GM21390 (cell line): ENCODE measurements around the gene KTI12.
A peak's percentile ranks its signal among the peaks of the same experiment; 100 is the strongest.
"Not testable (repeated sequence)": the region's sequence is repeated elsewhere in the genome, so short reads cannot be mapped to it uniquely, and the experiment has no call there.

ENCODE experiments used
- ATAC-seq: cut with Tn5 transposase; IDR thresholded peaks from one replicate; pipeline ENCODE4 v1.9.1; 2021; ENCODE audit not compliant: unreplicated experiment

The KTI12 gene

DNA sequence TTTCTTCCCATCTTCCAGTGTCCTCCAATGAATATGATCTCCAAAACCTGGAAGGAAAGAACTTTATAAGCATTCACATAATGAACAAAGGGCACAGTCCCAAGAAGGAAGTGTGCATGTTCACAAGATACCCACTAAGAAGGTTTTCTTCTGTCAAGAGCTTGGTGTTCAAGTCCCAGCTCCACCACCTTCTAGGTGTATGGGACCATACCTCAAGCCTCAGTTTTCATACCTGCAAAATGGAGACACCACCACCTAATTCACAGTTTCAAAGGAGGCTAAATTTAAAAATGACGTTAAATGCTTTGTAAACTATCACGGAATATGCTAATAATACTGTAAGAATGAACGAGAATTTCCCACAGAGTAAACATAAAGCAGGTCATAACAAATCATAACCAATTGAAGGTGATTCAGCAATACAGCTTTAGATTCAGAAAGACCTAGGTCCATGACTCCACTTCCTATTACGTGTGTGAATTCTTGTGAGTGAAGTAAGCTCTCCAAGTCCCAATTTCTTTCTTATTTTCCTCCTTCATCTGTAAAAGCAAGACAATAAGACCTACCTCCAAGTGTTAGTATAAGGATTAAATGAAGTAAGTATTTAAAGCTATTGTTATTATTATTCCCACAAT lies 8.1 kb upstream of the KTI12 start:
- no peak for ATAC-seq

DNA sequence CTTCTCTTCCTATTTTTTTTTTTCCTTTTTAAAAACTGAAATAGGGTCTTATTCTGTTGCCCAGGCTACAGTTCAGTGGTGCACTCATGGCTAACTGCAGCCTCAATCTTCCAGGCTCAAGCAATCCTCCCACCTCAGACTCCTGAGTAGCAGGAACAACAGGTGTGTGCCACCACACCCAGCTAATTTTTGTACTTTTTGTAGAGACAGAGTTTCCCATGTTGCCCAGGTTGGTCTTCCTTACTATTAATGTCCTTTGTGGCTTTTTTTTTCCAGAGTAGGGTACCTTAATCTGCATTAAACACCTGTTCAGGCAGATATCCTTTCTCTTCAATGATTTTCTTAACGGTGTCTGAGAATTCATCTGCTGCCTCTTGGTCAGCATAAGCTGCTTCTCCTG lies 4.3 kb upstream of the KTI12 start:
- no peak for ATAC-seq

DNA sequence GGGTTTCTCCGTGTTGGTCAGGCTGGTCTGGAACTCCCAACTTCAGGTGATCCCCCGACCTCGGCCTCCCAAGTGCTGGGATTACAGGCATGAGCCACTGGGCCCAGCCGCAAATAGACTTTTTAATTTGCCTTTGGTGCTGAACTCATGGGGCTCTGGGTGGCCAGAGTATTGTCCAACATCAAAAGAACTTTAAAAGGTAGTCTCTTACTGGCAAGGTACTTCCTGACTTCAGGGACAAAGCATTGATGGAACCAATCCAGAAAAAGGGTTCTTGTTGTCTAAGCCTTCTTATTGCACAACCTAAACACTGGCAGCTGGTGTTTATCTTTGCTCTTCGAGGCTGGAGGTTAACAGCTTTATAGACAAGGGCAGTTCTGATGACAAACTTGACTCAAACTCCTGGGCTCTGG lies 3.8 kb upstream of the KTI12 start:
- no peak for ATAC-seq

DNA sequence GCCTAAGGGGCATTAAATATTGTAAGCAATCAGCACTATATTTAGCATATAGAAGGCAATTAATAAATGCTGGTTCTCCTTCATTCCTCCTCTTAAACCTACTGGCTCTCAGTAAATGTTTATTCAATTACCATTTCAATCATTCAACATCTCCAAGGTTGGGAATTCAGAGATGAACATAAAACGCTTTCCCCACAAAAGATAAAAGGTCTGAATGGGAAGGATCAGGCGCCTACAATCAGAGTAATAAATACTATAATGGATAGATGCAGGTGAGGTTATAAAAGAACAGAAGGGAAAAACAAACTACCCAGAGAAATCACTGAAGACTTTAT lies 407 bp upstream of the KTI12 start:
- ATAC-seq: no peak

DNA sequence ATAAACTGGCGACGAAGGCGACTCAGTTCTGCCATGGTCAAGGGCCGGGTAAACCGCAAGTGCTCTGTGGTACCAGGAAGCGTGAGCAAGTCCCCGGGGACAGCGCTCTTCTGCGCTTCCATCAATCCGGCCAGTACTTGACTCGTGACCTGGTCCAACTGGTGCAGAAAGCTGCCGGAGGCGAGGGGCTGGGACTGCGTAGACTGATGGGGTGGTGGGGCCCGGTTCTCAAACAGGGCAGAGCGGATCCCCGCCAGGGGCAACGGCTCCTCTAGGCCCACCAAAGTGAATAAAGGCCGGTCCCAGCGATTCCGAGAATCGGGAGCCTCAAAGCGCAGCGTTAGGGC lies 852 bp downstream of the KTI12 start:
- peak; percentile 34 for ATAC-seq

DNA sequence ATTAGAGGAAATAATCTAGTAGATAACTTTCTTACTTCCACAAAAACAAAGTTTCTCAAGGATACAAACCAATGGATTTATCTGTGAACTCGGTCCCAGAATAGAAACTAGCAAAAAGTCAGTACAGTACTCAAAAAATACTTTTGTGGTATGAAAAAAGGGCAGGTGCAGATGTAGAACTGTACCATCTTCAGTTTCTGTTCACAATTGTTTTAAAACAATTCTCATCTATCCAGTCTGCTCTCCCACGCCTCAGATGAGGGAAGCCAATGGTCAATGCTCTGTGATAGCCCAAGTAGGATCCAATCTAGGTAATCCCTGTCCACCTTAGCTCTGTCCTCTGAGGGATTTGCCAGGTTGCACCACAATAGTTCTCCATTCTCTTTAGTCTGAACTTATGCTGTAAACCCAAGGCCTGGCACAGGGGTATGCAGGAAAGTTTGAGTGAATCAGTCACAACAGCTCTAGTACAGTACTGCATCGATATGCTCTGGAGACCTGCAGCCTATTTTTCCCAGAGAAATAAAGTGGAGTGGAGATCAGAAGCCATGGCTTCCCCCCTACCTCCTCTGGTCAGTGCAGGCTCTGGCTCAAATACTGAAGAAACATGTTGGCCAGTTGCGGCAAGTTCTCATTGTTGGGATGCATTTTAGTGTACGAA lies 1.4 kb downstream of the KTI12 start:
- peak; percentile 36 for ATAC-seq

DNA sequence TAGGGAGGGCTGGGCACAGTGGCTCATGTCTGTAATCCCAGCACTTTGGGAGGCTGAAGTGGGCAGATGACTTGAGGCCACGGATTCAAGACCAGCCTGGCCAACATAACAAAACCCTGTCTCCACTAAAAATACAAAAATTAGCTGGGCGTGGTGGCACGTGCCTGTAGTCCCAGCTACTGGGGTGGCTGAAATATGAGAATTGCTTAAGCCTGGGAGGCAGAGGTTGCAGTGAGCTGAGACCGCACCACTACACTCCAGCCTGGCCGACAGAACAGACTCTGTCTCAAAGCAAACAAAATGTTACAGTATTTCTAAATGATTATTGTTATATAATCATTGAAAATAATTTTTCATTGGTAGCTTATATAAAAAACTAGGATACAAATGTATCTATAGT lies 4.8 kb downstream of the KTI12 start:
- ATAC-seq: not testable (repeated sequence)

DNA sequence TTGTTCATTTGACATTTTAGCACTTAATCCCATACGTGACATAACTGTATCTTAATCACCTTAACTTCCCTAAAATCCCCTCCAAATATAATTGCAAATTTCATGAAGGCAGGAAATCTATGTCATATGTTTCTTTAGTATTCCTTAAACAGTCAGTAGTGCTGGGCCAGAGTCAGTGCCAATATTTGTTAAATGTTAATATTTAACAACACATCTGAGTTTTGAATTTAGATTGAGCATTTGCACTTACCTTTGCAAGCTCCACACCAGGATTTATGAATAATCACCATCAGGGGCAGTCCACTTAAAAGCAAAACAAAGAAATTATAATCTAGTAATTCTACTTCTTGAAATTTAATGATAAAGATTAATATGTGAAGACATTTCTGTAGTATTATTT lies 5.3 kb downstream of the KTI12 start:
- no peak for ATAC-seq

DNA sequence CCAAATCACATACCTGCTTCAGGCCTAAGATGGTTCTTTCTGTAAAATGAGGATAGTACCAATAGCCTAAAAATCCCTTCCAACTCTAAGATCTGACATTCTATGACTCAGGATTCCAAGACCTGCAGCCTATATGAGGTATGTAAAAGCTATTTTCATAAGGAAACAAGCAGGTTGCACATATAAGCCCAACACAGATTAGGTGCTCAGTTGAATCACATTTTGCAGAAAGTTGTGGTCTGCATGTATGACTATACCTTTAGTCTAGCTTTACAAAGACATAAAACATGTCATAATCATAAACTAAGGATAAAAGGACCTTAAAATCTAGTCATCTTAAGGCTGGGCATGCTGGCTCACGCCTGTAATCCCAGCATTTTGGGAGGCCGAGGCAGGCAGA lies 7.3 kb downstream of the KTI12 start:
- ATAC-seq: no peak

DNA sequence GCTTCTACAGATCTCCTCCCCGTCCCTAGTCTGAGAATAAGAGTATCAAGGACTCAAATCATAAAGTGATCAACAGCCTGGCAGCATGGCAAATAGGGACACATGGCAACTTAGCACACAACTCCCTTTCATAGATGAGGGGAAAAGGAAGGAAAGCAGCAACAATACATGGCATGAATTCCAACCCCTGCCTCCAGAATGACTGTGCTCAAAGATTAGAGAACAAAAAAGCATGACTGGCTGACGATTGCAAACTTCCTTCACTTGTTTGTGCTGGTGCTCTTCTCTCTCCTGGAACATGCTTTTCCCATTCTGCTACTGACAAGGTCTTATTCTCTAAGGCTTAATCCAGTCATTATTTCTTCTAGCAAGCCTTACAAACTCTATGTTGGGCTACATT lies 11.5 kb downstream of the KTI12 start:
- no peak for ATAC-seq

DNA sequence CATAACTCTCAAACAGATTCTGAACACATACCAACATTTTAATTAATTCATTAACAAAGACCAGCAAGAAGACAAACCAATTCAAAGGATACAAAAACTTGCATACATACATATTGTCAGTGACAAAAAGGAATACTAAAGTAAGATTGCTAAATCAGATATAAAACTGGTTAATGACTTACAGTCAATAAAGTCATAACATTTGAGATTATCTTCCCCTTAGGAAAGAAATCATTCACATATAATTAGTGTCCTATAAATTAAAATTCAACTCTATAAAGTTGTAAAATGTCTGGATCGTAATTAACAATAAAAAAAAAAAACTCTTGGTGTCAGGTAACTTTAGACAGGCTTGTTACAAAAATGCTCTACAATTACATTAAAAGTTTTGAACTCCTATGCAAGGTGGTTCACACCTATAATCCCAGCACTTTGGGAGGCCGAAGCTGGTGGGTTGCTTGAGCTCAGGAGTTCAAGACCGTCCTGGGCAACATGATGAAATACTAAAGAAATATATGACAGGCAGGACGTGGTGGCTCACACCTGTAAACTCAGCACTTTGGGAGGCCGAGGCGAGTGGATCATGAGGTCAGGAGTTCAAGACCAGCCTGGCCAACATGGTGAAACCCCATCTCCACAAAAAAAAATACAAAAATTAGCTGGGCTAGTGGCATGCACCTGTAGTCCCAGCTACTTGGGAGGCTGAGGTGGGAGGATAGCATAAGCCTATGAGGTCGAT lies 25.4 kb downstream of the KTI12 start:
- no peak for ATAC-seq

DNA sequence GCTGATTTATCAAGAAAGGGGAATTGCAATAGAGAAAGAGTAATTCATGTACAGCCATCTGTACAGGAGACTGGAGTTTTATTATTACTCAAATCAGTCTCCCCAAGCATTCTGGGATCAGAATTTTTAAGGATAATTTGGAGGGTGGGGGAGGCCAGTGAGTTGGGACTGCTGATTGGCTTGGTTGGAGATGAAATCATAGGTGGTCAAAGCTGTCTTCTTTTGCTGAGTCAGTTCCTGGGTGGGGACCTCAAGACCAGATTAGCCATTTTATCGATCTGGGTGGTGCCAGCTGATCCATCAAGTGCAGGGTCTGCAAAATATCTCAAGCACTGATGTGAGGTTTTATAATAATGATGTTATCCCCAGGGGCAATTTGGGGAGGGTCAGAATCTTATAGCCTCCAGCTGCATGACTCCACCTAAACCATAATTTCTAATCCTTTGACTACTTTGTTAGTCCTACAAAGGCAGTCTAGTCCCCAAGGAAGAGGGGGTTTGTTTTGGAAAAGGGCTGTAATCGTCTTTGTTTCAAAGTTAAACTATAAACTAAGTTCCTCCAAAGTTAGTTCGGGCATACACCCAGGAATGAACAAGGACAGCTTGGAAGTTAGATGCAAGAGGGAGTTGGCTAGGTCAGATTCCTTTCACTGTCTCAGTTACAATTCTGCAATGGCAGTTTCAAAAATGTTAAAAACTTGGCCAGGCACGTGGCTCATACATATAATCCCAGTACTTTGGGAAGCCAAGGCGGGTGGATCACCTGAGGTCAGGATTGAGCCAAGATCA lies 26.2 kb downstream of the KTI12 start:
- ATAC-seq: no peak

DNA sequence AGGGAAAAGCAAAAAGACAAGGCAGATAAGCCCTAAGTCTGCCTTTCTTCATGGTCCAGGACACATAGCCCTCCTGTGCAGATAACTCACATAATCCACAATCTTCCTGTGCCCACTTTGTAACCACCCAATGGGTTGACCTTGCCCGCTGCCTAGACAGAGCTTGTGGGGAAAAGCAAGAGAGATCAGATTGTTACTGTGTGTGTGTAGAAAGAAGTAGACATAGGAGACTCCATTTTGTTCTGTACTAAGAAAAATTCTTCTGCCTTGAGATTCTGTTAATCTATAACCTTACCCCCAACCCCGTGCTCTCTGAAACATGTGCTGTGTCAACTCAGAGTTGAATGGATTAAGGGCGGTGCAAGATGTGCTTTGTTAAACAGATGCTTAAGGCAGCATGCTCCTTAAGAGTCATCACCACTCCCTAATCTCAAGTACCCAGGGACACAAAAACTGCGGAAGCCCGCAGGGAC lies 27.5 kb downstream of the KTI12 start:
- ATAC-seq: not testable (repeated sequence)

DNA sequence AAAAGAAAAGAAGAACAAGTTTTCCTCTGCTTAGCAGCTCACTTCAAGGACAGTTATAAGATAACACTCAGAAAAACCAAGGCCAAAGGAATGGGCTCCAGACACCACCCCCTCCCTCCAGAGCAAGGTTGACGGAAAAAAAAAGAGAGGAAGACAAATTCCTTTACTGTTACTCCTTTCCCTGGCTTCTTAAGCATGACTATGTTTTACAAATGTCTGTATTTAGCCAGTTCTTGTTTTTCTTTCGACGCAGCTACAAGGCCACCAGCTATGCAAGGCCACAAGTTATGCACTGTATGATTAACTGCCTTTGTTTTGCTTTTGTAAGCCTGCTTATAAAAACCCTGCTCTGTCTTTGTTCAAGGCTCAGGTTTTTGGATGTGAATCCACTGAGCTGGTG lies 28.1 kb downstream of the KTI12 start:
- ATAC-seq: not testable (repeated sequence)

DNA sequence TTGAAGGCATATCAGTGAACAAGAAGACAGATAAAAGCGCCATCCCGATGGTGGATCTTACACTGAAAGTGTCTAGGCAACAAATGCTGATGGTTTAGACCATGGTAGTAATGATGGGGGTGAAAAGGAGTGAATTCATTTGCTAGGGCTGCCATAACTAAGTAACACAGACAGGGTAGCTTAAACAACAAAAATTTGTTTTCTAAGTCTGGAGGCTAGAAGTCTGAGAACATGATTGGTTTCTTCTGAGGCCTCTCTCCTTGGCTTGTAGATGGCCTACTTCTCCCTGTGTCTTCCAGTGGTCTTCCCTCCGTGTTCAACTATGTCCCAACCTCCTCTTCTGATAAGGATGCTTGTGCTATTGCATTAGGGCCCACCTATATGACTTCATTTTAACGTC lies 29.7 kb downstream of the KTI12 start:
- no peak for ATAC-seq

DNA sequence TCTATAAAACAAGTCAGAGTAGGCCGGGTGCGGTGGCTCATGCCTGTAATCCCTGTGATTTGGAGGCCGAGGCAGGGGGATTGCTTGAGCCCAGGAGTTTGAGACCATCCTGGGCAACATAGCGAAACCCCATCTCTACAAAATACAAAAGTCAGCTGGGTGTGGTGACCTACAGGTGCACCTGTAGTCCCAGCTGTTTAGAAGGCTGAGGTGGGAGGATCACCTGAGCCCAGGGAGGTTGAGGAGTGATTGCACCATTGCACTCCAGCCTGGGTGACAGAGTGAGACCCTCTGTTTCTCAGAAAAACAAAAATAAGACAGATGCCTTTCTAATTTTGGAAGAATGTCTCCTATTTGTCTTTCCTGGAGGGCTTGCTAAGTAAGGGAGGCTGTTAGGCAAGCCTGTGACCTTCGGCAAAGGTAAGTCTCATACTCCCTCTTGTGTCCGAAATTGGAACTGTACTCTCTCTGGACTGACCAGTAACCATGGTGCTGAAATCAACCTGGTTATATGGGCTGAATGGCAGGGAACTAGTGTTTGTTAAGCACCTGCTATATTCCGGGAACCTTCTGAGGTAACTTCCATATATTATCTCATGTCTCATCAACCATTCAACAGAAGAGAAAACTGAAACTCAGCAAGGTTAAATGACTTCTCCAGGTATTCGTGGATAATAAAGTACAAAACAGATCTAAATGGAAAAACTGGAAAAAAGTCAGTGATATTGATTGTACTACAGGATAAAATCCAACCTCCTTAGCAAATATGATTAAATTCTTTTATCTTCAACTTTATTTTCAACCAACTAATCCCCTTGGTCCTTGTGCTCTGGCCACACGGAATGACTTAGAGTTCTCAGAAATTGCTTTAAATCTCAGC lies 31.3 kb downstream of the KTI12 start:
- peak; percentile 63 for ATAC-seq

DNA sequence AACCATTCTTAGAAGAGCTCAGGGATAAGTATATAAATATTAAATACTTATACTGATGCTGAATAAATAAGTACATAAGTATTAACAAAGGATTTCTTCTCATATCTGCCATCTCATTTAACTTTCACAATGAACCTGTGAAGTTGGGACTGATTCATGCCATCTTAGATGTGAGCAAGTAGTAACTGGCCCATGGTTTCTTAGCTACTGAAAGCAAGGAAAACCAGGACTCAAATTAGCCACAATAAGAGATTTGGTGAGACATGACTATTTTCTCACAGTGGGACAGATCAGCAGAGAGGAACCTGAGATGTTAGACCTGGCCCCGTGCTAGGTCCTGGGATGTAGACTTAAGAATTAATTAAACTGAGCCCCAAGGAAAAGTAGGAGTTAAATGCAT lies 34.9 kb downstream of the KTI12 start:
- no peak for ATAC-seq

DNA sequence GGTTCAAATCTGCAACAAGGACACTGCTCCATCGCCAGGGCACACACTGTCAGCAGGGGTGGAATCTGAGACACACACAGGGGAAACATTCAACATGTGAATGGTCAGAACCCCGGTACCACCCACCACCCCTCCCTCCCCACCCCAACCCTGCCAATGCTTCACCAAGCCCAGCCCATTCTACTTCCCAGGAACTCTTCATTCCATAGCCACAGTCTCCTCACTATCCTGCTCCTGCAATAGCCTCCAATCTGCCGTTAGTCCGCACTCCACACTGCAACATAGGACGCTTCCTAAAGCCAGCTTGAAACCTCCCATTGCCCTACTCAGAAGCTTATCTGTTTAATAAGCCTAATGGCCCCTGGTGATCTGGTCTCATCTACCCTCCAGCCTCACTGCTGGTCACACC lies 35.6 kb downstream of the KTI12 start:
- no peak for ATAC-seq

DNA sequence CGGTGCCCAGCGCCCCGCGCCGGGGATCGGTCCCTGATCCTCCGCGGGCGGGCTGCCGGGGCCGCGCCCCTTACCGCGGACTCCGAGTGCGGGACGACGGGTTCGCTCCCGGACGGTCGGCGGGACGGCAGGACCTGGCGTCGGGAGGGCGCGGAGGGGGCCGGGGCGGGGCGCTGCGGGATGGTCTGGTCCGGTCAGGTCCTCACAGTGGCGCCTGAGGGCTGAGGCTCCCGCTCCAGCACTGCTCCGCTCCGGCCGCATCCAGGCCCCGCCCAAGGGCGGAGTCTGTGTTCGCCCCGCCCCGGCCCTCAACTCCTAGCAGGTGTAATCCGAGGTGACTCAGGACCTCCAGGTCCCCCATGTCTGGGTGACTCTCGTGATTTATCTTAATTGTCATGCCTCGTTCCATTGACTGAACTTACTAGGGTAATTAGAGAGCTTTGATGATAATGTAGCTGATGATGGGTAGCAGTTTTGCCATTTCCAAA lies 43.1 kb downstream of the KTI12 start, which contains the start of gene RAB3B:
RAB3B (minus strand) TSS at position 223 of the 488 bp plus-strand sequence. CDS start 13,583 bp downstream, outside the sequence.
- ATAC-seq: peak; percentile 92
